ENCODE data around the gene TMC1. TPM values are rescaled to one million over a fixed set of nuclear protein-coding genes. Genes with fewer than 3 reads are reported as not detected.
"Not testable (repeated sequence)": the region's sequence is repeated elsewhere in the genome, so short reads cannot be mapped to it uniquely, and the experiment has no call there.

The TMC1 gene
- total and polyA plus RNA-seq, 2 donors from 2014 or later = 0.25 to 1.2 TPM

DNA sequence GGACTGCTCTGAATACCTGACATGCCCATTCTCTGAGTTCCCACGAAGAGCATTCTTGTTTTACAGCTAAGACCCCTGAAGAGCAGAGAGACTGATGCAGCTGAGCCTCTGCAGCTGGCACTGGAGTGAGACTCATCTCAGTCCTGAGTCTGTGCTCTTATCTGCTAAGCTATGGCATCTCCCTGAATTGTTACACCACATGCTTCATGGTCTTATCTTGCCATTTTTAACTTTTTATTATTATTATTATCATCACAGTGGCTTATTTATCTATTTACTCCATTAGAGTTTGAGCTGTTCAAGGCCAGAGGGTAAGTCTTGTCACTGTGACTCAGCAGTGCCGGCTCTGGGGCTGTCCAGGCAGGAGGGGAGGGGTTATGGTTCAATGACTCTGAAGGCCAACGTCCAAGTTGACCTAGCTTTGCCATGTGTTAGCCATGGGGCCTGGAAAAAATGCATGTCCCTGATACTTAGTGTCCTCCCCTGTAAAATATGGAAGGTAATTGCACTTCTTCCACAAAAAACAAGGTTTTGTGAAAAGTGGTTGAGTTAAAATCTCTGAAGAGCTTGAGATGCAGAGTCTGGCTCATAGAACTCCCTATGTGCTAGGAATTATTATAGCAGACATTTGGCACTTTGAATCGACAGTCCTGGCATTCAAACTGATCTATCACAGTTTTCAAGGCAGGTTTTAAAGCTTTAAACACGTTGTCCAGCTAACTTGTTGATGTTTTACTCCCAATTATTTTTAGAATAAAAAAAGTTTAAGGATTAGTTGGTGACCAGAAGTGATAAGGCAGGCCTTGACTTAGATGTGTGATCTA, 336.9 kb downstream of the TMC1 start:
- no peak overlapping the region for H3K4me3 ChIP-seq (ENCODE audit: low read length in 3 of 3)
- no peaks in the 10 kb centered on the region for H3K27me3 ChIP-seq (ENCODE audit: control insufficient read depth, insufficient read depth, low read length)
- TF ChIP-seq, protein P1, sequence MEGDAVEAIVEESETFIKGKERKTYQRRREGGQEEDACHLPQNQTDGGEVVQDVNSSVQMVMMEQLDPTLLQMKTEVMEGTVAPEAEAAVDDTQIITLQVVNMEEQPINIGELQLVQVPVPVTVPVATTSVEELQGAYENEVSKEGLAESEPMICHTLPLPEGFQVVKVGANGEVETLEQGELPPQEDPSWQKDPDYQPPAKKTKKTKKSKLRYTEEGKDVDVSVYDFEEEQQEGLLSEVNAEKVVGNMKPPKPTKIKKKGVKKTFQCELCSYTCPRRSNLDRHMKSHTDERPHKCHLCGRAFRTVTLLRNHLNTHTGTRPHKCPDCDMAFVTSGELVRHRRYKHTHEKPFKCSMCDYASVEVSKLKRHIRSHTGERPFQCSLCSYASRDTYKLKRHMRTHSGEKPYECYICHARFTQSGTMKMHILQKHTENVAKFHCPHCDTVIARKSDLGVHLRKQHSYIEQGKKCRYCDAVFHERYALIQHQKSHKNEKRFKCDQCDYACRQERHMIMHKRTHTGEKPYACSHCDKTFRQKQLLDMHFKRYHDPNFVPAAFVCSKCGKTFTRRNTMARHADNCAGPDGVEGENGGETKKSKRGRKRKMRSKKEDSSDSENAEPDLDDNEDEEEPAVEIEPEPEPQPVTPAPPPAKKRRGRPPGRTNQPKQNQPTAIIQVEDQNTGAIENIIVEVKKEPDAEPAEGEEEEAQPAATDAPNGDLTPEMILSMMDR (IDR thresholded peaks at IDR 0.05; ENCODE audit: borderline replicate concordance, extremely low read depth, insufficient read depth) = no peak
- H3K36me3 ChIP-seq (ENCODE audit: control insufficient read depth in 2 of 3, insufficient read depth in 3 of 3, low read length in 3 of 3) = no peaks in the 10 kb centered on the region
- peak overlapping the region; percentile 15 to 18 for H3K27ac ChIP-seq (ENCODE audit: low read depth in 2 of 2, low read length in 2 of 2)
- H3K4me1 ChIP-seq (ENCODE audit: control insufficient read depth in 2 of 3, insufficient read depth in 2 of 3, low read depth in 1 of 3, low read length in 3 of 3) = peaks cover 0 to 17% (median 2%) of the 10 kb centered on the region in 3 donors
- intact Hi-C loops (cut with DNase I) = no loop called here
- no peaks in the 10 kb centered on the region for H3K9me3 ChIP-seq (ENCODE audit: control insufficient read depth in 2 of 3, insufficient read depth in 1 of 3, low read length in 3 of 3)
- no peak for FAIRE-seq
- H3K9ac ChIP-seq (ENCODE audit: low read length in 3 of 3) = peak overlapping the region in 1 of 3 donors; percentile 16
- DNase-seq = peak in 2 of 5 donors; percentile 28 to 75

DNA sequence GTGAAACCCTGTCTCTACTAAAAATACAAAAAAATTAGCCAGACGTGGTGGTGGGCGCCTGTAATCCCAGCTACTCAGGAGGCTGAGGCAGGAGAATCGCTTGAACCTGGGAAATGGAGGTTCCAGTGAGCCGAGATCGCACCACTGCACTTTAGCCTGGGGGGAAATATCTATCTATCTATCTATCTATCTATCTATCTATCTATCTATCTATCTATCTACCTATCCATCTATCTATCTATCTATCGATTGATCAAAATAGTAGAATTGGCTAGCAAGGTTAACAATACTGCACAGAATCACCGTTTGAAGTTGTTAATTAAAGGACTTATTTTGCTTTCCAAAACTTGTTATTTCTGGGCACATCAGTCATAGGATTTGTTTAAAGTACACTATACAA, 341.4 kb downstream of the TMC1 start:
- H3K9ac ChIP-seq (ENCODE audit: low read length in 3 of 3); DNase-seq; H3K27me3 ChIP-seq (ENCODE audit: control insufficient read depth, insufficient read depth, low read length); H3K36me3 ChIP-seq (ENCODE audit: control insufficient read depth in 2 of 3, insufficient read depth in 3 of 3, low read length in 3 of 3); H3K9me3 ChIP-seq (ENCODE audit: control insufficient read depth in 2 of 3, insufficient read depth in 1 of 3, low read length in 3 of 3); H3K4me3 ChIP-seq (ENCODE audit: low read length in 3 of 3); intact Hi-C loops (cut with DNase I); H3K27ac ChIP-seq (ENCODE audit: low read depth in 2 of 2, low read length in 2 of 2); FAIRE-seq: not testable (repeated sequence)
- peaks cover 0 to 17% (median 0%) of the 10 kb centered on the region in 3 donors for H3K4me1 ChIP-seq (ENCODE audit: control insufficient read depth in 2 of 3, insufficient read depth in 2 of 3, low read depth in 1 of 3, low read length in 3 of 3)

DNA sequence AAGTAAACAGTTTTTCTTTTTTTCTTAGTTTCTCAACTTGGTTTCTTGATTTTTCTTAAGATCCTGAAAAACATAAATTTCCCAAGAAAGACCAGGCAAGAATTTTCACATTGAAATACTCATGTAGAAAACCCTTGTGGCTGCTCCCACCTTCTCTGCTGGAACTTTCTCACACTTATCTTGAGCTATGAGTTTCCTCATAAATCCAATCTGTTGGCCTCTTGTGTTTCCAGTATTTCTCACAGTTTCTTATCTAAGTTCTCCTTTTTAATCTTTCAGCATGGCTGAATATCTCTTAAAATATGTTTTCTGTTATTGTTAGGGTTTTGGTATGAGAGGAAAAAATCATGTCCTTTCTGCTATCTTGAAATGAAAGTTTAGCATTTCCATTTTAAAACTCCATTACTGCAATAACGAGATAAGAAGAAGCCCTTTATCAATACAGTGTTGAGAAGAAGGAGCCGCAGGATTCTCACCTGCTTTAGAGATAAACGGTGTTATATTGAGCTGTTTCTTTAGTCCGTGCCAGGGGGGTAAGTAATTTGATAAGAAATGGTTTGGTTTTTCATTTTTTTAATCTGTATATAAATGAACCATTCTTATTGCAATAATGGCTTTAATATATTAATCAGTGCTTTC, 342.2 kb downstream of the TMC1 start:
- H3K4me1 ChIP-seq (ENCODE audit: control insufficient read depth in 2 of 3, insufficient read depth in 2 of 3, low read depth in 1 of 3, low read length in 3 of 3) = peaks cover 0 to 10% (median 0%) of the 10 kb centered on the region in 3 donors
- no peaks in the 10 kb centered on the region for H3K36me3 ChIP-seq (ENCODE audit: control insufficient read depth in 2 of 3, insufficient read depth in 3 of 3, low read length in 3 of 3)
- DNase-seq (no peak), FAIRE-seq (no peak)
- no peak overlapping the region for H3K9ac ChIP-seq (ENCODE audit: low read length in 3 of 3)
- no peak overlapping the region for H3K27ac ChIP-seq (ENCODE audit: low read depth in 2 of 2, low read length in 2 of 2)
- H3K27me3 ChIP-seq (ENCODE audit: control insufficient read depth, insufficient read depth, low read length) = no peaks in the 10 kb centered on the region
- no peak overlapping the region for H3K4me3 ChIP-seq (ENCODE audit: low read length in 3 of 3)
- TF ChIP-seq, protein P1 (IDR thresholded peaks at IDR 0.05; ENCODE audit: borderline replicate concordance, extremely low read depth, insufficient read depth) = no peak
- intact Hi-C loops (cut with DNase I) = no loop called here
- H3K9me3 ChIP-seq (ENCODE audit: control insufficient read depth in 2 of 3, insufficient read depth in 1 of 3, low read length in 3 of 3) = no peaks in the 10 kb centered on the region

DNA sequence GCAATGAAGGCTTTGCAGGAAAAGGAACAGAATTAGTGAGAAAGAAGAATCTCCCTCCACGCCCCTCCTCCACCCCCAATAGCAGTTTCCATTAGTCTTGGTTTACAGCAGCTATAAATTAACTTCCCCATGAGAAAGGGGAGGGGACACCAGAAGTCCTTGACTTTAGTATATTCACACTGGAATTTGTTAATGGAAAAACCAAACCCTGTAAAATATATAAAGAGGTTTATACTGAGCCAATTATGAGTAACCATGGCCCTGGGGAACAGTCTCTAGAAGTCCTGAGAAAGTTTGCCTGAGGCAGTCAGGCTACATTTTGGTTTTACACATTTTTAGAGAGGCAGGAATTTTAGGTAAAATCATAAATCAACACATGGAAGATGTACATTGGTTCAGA, 342.9 kb downstream of the TMC1 start:
- H3K9me3 ChIP-seq (ENCODE audit: control insufficient read depth in 2 of 3, insufficient read depth in 1 of 3, low read length in 3 of 3) = no peaks in the 10 kb centered on the region
- no peak overlapping the region for H3K27ac ChIP-seq (ENCODE audit: low read depth in 2 of 2, low read length in 2 of 2)
- H3K9ac ChIP-seq (ENCODE audit: low read length in 3 of 3) = no peak overlapping the region
- FAIRE-seq (no peak), DNase-seq (peak in 2 of 5 donors; percentile 54 to 60)
- H3K4me3 ChIP-seq (ENCODE audit: low read length in 3 of 3) = no peak overlapping the region
- no peaks in the 10 kb centered on the region for H3K36me3 ChIP-seq (ENCODE audit: control insufficient read depth in 2 of 3, insufficient read depth in 3 of 3, low read length in 3 of 3)
- intact Hi-C loops (cut with DNase I) = no loop called here
- no peaks in the 10 kb centered on the region for H3K27me3 ChIP-seq (ENCODE audit: control insufficient read depth, insufficient read depth, low read length)
- H3K4me1 ChIP-seq (ENCODE audit: control insufficient read depth in 2 of 3, insufficient read depth in 2 of 3, low read depth in 1 of 3, low read length in 3 of 3) = peaks cover 0 to 4% (median 0%) of the 10 kb centered on the region in 3 donors
- TF ChIP-seq, protein P1 (IDR thresholded peaks at IDR 0.05; ENCODE audit: borderline replicate concordance, extremely low read depth, insufficient read depth) = no peak
